ENCODE data around the gene SURF1.

SURF1 gene

GRCh38 chr9:133372144-133372543, 15.9 kb upstream of the SURF1 start:
- H3K27me3 ChIP-seq = no peaks in the 10 kb centered on the region
- H3K4me3 ChIP-seq = no peak overlapping the region
- intact Hi-C loops (cut with DNase I; ENCODE audit: low total_unique reads) = no loop called here
- peak in 1 of 2 donors; percentile 33 for DNase-seq
- H3K36me3 ChIP-seq = peaks cover 4 to 21% (median 17%) of the 10 kb centered on the region in 3 donors
- no peak overlapping the region for H3K27ac ChIP-seq
- H3K9me3 ChIP-seq = no peaks in the 10 kb centered on the region
- H3K4me1 ChIP-seq = peaks cover 0 to 85% (median 70%) of the 10 kb centered on the region in 4 donors
- no peak for TF ChIP-seq CTCF (IDR thresholded peaks at IDR 0.05)

GRCh38 chr9:133371261-133371711, 15.0 kb upstream of the SURF1 start:
- Histone ChIP-seq H3K27ac (no peak overlapping the region), H3K9me3 (no peaks in the 10 kb centered on the region), H3K4me3 (no peak overlapping the region), H3K36me3 (peaks cover 8 to 30% (median 26%) of the 10 kb centered on the region in 3 donors), H3K4me1 (peaks cover 0 to 77% (median 64%) of the 10 kb centered on the region in 4 donors), H3K27me3 (no peaks in the 10 kb centered on the region)
- intact Hi-C loops (cut with DNase I; ENCODE audit: low total_unique reads) = no loop called here
- TF ChIP-seq CTCF (IDR thresholded peaks at IDR 0.05) = no peak
- no peak for DNase-seq

- intact Hi-C loops (cut with DNase I; ENCODE audit: low total_unique reads) = no loop called here
- H3K27me3 ChIP-seq = no peaks in the 10 kb centered on the region
- peaks cover 0 to 77% (median 64%) of the 10 kb centered on the region in 4 donors for H3K4me1 ChIP-seq
- no peak for TF ChIP-seq CTCF (IDR thresholded peaks at IDR 0.05)
- no peak overlapping the region for H3K27ac ChIP-seq
- H3K9me3 ChIP-seq = no peaks in the 10 kb centered on the region
- DNase-seq = no peak
- peaks cover 14 to 36% (median 32%) of the 10 kb centered on the region in 3 donors for H3K36me3 ChIP-seq
- no peak overlapping the region for H3K4me3 ChIP-seq
Observed at GRCh38 chr9:133370685-133371084, 14.4 kb upstream of the SURF1 start.

- H3K4me3 ChIP-seq = no peak overlapping the region
- no peak overlapping the region for H3K27ac ChIP-seq
- TF ChIP-seq CTCF (IDR thresholded peaks at IDR 0.05) = no peak
- H3K4me1 ChIP-seq = peaks cover 0 to 77% (median 63%) of the 10 kb centered on the region in 4 donors
- DNase-seq = no peak
- peaks cover 19 to 44% (median 40%) of the 10 kb centered on the region in 3 donors for H3K36me3 ChIP-seq
- no peaks in the 10 kb centered on the region for H3K27me3 ChIP-seq
- H3K9me3 ChIP-seq = no peaks in the 10 kb centered on the region
- intact Hi-C loops (cut with DNase I; ENCODE audit: low total_unique reads) = no loop called here
Observed at GRCh38 chr9:133369933-133370332, 13.6 kb upstream of the SURF1 start.

- TF ChIP-seq CTCF (IDR thresholded peaks at IDR 0.05) = no peak
Observed at GRCh38 chr9:133369422-133369821, 13.1 kb upstream of the SURF1 start.

More at GRCh38 chr9:133369422-133369821, 13.1 kb upstream of the SURF1 start:
- peaks cover 24 to 49% (median 45%) of the 10 kb centered on the region in 3 donors for H3K36me3 ChIP-seq
- intact Hi-C loops (cut with DNase I; ENCODE audit: low total_unique reads) = no loop called here
- H3K27ac ChIP-seq = no peak overlapping the region
- DNase-seq = no peak
- no peaks in the 10 kb centered on the region for H3K27me3 ChIP-seq
- H3K4me1 ChIP-seq = peaks cover 0 to 72% (median 59%) of the 10 kb centered on the region in 4 donors
- no peak overlapping the region for H3K4me3 ChIP-seq
- no peaks in the 10 kb centered on the region for H3K9me3 ChIP-seq

All from tibial artery (tissue), 4 donors.